H1 (cell line): ENCODE results near the gene SLC6A8. TPM values are rescaled to one million over a fixed set of nuclear protein-coding genes. Genes with fewer than 3 reads are reported as not detected.

Experiments used
- BACH1 ChIP-seq: IDR thresholded peaks from 2 replicates; pipeline ENCODE4 v1.6.1; 2012; ENCODE audit warnings: low read length, improper control_type of control experiment
- CBX5 ChIP-seq: fragments of 300-800, 300-1000 bp; sonication (generic); IDR thresholded peaks from 2 replicates; pipeline ENCODE4 v1.7.1; 2016; ENCODE audit warnings: antibody characterized with exemption, low read length, low read depth
- CHD1 ChIP-seq: IDR thresholded peaks from 2 replicates; pipeline ENCODE4 v1.6.1; 2012; ENCODE audit warnings: low read depth, low read length, improper control_type of control experiment
- CHD7 ChIP-seq: fragments of 300-600 bp; sonication (generic); IDR thresholded peaks from 2 replicates; pipeline ENCODE4 v1.7.1; 2012; ENCODE audit warnings: low read length, moderate library complexity, mild to moderate bottlenecking, inconsistent platforms; ENCODE audit not compliant: insufficient replicate concordance
- EGR1 ChIP-seq: IDR thresholded peaks from 2 replicates; pipeline ENCODE4 v1.6.1; 2011; ENCODE audit warnings: low read depth, low read length, borderline replicate concordance
- JUN ChIP-seq: IDR thresholded peaks from 2 replicates; pipeline ENCODE4 v1.6.1; 2011; ENCODE audit warnings: low read depth, mild to moderate bottlenecking, improper control_type of control experiment, low read length
- POU5F1 ChIP-seq: IDR thresholded peaks from 2 replicates; pipeline ENCODE4 v1.6.1; 2011; ENCODE audit warnings: low read depth, mild to moderate bottlenecking, low read length, moderate library complexity
- RBBP5 ChIP-seq: IDR thresholded peaks from 2 replicates; pipeline ENCODE4 v1.7.1; 2012; ENCODE audit warnings: low read depth, mild to moderate bottlenecking, inconsistent platforms, low read length, moderate library complexity, borderline replicate concordance
- SIN3A ChIP-seq, 2 experiments: IDR thresholded peaks in 1 of 2; conservative IDR thresholded peaks in 1 of 2; 2 replicates each; pipeline ENCODE4 v1.6.1; 2011 to 2012; ENCODE audit warnings: low read length in 2 of 2, improper control_type of control experiment in 1 of 2, low read depth in 1 of 2, mild to moderate bottlenecking in 1 of 2
- SP4 ChIP-seq: IDR thresholded peaks from 2 replicates; pipeline ENCODE4 v1.6.1; 2012; ENCODE audit warnings: low read length, inconsistent platforms
- TCF12 ChIP-seq: IDR thresholded peaks from 2 replicates; pipeline ENCODE4 v1.6.1; 2011; ENCODE audit warnings: low read depth, mild to moderate bottlenecking, low read length
- polyA plus RNA-seq, 7 experiments: library from polyadenylated mRNA; depleted of rRNA in 3 of 7; stranded (reverse) in 5 of 7; unstranded in 2 of 7; fragments of >200 nt in 5 of 7; fragments of 200-250 nt in 2 of 7; gene quantifications; 1 replicate in 5 of 7; 2 replicates in 1 of 7; 4 replicates in 1 of 7; pipeline versions ENCODE4 v1.2.1 to v1.2.3, GENCODE V29; 2011 to 2013; ENCODE audit warnings: missing spikeins in 2 of 7, mixed read lengths in 2 of 7
- total RNA-seq: library from RNA; stranded (reverse); fragmentation: NEBNext Ultra II Directional; extraction: Animal tissue kit (Norgen Biotek cat#: 25700); gene quantifications from 2 replicates; pipeline ENCODE4 v1.2.1, GENCODE V29; 2021
- TF ChIP-seq, protein P1 (sequence below): IDR thresholded peaks from 2 replicates; pipeline ENCODE4 v1.6.1; 2012; ENCODE audit warnings: inconsistent platforms

SLC6A8 gene
- total and polyA plus RNA-seq, 2 of the 8 experiments (the other 6 are each of a cell fraction or from before 2014, with no cell fraction given) = 87.7 to 94.7 TPM

DNA sequence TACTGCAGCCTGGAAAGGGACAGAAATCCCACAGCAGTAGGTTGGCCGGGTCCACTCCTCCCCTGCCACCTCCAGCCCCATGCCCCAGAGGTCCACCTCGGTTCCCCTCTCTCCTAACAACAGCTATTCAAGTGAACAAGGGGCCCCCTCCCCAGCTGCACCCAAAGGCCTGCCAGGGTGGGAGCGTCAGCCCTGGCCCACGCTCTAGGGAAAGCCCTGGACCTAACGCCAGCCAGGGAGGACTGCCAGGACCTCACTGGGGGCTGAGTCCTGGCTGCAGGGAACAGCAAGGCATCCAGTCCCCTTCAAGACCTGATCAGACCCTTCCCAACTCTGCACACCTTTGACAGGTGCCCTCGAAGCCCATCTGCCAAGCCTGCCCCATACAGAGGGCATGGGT is 13.2 kb downstream of the SLC6A8 start (continued):
- TF ChIP-seq CHD7 (no peak), CHD1 (no peak), BACH1 (no peak), SIN3A (conservative IDR thresholded peaks at IDR 0.05 in 1 of 2, IDR thresholded peaks at IDR 0.05 in 1 of 2; ENCODE audit: low read depth in 1 of 2, low read length in 2 of 2) (no peak), RBBP5 (no peak), CBX5 (no peak), SP4 (no peak), TCF12 (no peak), JUN (no peak), POU5F1 (no peak), EGR1 (no peak)
- TF ChIP-seq, protein P1, sequence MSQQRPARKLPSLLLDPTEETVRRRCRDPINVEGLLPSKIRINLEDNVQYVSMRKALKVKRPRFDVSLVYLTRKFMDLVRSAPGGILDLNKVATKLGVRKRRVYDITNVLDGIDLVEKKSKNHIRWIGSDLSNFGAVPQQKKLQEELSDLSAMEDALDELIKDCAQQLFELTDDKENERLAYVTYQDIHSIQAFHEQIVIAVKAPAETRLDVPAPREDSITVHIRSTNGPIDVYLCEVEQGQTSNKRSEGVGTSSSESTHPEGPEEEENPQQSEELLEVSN = no peak
